ENCODE data around the gene WDR19.

DNA sequence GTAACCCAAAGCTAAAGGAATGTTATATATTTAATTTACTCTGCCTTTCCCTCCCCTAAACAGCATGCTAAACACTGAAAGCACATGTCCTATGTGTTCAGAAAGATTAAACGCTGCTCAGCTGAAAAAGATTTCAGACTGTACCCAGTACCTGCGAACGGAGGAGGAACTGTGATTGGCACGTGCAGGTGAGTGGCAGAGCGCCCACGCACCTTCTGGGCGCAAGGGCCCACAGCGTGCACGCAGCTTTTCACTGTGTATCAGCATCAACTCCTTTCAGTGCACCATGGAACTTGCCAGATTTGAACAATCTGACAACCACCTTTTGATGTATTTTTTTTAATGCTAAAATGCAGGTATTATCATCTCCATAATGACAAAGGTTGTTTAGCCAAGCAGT lies 96.1 kb downstream of the WDR19 start:
- TF ChIP-seq, protein P1, sequence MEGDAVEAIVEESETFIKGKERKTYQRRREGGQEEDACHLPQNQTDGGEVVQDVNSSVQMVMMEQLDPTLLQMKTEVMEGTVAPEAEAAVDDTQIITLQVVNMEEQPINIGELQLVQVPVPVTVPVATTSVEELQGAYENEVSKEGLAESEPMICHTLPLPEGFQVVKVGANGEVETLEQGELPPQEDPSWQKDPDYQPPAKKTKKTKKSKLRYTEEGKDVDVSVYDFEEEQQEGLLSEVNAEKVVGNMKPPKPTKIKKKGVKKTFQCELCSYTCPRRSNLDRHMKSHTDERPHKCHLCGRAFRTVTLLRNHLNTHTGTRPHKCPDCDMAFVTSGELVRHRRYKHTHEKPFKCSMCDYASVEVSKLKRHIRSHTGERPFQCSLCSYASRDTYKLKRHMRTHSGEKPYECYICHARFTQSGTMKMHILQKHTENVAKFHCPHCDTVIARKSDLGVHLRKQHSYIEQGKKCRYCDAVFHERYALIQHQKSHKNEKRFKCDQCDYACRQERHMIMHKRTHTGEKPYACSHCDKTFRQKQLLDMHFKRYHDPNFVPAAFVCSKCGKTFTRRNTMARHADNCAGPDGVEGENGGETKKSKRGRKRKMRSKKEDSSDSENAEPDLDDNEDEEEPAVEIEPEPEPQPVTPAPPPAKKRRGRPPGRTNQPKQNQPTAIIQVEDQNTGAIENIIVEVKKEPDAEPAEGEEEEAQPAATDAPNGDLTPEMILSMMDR (IDR thresholded peaks at IDR 0.05) = no peak
- no peak for TF ChIP-seq EP300 (IDR thresholded peaks at IDR 0.05)

Measured in tibial nerve (tissue), 4 donors.